B cell (primary cell): ENCODE data around the gene ARHGAP15. TPM values are rescaled to one million over a fixed set of nuclear protein-coding genes. Genes with fewer than 3 reads are reported as not detected.
A peak's percentile ranks its signal among the peaks of the same experiment; 100 is the strongest.

Experiments
- ATAC-seq: fragments of 200-7000 bp; cut with Tn5 transposase; one replicate; pipeline ENCODE4 v1.10.0; 2021; ENCODE audit warnings: low read depth, mild to moderate bottlenecking, moderate number of reproducible peaks, moderate library complexity
- CTCF ChIA-PET: fragments of 350-600 bp; sonication (Branson Sonifier 250); formaldehyde crosslinking; loops from one replicate; lab custom pipeline; 2021; ENCODE audit warnings: antibody characterized with exemption, inconsistent platforms; lab: Charles Lee
- POLR2A ChIA-PET: fragments of 350-600 bp; sonication (Branson Sonifier 250); formaldehyde crosslinking; loops from one replicate; lab custom pipeline; 2021; ENCODE audit warnings: antibody characterized with exemption; lab: Charles Lee
- DNase-seq: peaks from one replicate; pipeline ENCODE4 v3.0.0; 2013
- H2AFZ ChIP-seq: 2 replicates; pipeline ENCODE4 v1.6.1; 2012; ENCODE audit warnings: mild to moderate bottlenecking, low read depth, low read length; ENCODE audit not compliant: insufficient read depth, poor library complexity, severe bottlenecking
- H3K27ac ChIP-seq, 2 donors: 1 replicate in 1 of 2; 2 replicates in 1 of 2; pipeline ENCODE4 v1.5.1; 2012 to 2013; ENCODE audit warnings: low read length in 2 of 2, mild to moderate bottlenecking in 2 of 2, moderate library complexity in 1 of 2
- H3K27me3 ChIP-seq, 4 experiments: fragments of 200-600 bp in 1 of 4; sonication (generic) in 1 of 4; replicated peaks in 1 of 4; 1 replicate in 2 of 4; 2 replicates in 2 of 4; pipeline versions ENCODE4 v1.6.1 to v1.7.0; 2013 to 2016; ENCODE audit warnings: low read length in 3 of 4, mild to moderate bottlenecking in 2 of 4, mixed read lengths in 1 of 4, moderate library complexity in 1 of 4; ENCODE audit not compliant: insufficient read depth in 4 of 4, control insufficient read depth in 3 of 4; ENCODE audit errors: control extremely low read depth in 1 of 4
- H3K36me3 ChIP-seq, 2 experiments: replicated peaks in 1 of 2; 1 replicate in 1 of 2; 2 replicates in 1 of 2; pipeline versions ENCODE4 v1.6.1 to v1.7.1; 2013; ENCODE audit warnings: low read length in 1 of 2; ENCODE audit not compliant: insufficient read depth in 2 of 2, control insufficient read depth in 1 of 2; ENCODE audit errors: control extremely low read depth in 1 of 2, extremely low read depth in 1 of 2
- H3K4me1 ChIP-seq, 2 donors: fragments of 200-600 bp in 1 of 2; sonication (generic) in 1 of 2; 1 replicate in 1 of 2; 2 replicates in 1 of 2; pipeline versions ENCODE4 v1.5.1 to v1.6.1; 2013 to 2017; ENCODE audit warnings: low read length in 2 of 2; ENCODE audit not compliant: control insufficient read depth in 2 of 2, insufficient read depth in 2 of 2
- H3K4me2 ChIP-seq: replicated peaks from 2 replicates; pipeline ENCODE3; 2012; ENCODE audit warnings: mild to moderate bottlenecking, low read depth, low read length; ENCODE audit not compliant: poor library complexity, severe bottlenecking
- H3K4me3 ChIP-seq, 5 experiments: fragments of 200-600 bp in 1 of 5; sonication (generic) in 1 of 5; 1 replicate in 3 of 5; 2 replicates in 2 of 5; pipeline versions ENCODE4 v1.5.1 to v1.7.0; 2011 to 2016; ENCODE audit warnings: low read length in 4 of 5, mild to moderate bottlenecking in 4 of 5, low read depth in 2 of 5, control low read depth in 1 of 5, moderate library complexity in 1 of 5; ENCODE audit not compliant: insufficient read depth in 1 of 5; ENCODE audit errors: control extremely low read depth in 1 of 5, extremely low read depth in 1 of 5
- H3K79me2 ChIP-seq: fragments of 200-600 bp; sonication (generic); one replicate; pipeline ENCODE4 v1.6.0; 2016; ENCODE audit warnings: low read length; ENCODE audit not compliant: control insufficient read depth, insufficient read depth
- H3K9ac ChIP-seq: fragments of 200-600 bp; sonication (generic); 2 replicates; pipeline ENCODE4 v1.6.1; 2017; ENCODE audit warnings: mild to moderate bottlenecking, low read length, moderate library complexity
- H3K9me3 ChIP-seq, 3 donors: one replicate each; pipeline versions ENCODE4 v1.6.1 to v1.7.1; 2013; ENCODE audit warnings: low read length in 2 of 3; ENCODE audit not compliant: control insufficient read depth in 2 of 3, insufficient read depth in 1 of 3; ENCODE audit errors: control extremely low read depth in 1 of 3
- H4K20me1 ChIP-seq: 2 replicates; pipeline ENCODE4 v1.6.0; 2012; ENCODE audit warnings: mild to moderate bottlenecking, low read length; ENCODE audit not compliant: insufficient read depth, control insufficient read depth, poor library complexity, severe bottlenecking
- H3K27ac Mint-ChIP-seq: one replicate; pipeline ENCODE4 v1.8.0; 2021; ENCODE audit warnings: mixed read lengths
- H3K27me3 Mint-ChIP-seq: one replicate; pipeline ENCODE4 v1.8.0; 2021; ENCODE audit warnings: mixed read lengths
- H3K4me1 Mint-ChIP-seq: one replicate; pipeline ENCODE4 v1.8.0; 2021; ENCODE audit warnings: mixed read lengths
- H3K4me3 Mint-ChIP-seq: one replicate; pipeline ENCODE4 v1.8.0; 2021; ENCODE audit warnings: mixed read lengths
- H3K9me3 Mint-ChIP-seq: one replicate; pipeline ENCODE4 v1.8.0; 2022; ENCODE audit warnings: mixed read lengths; ENCODE audit not compliant: insufficient read depth
- CTCF ChIP-seq: fragments of 200-600 bp; IDR thresholded peaks from one replicate; pipeline ENCODE4 v1.8.0; 2022; ENCODE audit warnings: antibody characterized with exemption, mild to moderate bottlenecking
- EZH2 ChIP-seq: IDR thresholded peaks from 2 replicates; pipeline ENCODE4 v1.6.1; 2012; ENCODE audit warnings: borderline replicate concordance, low read depth, mild to moderate bottlenecking, moderate library complexity, low read length; ENCODE audit not compliant: insufficient read depth, poor library complexity, severe bottlenecking
- WGBS: methylation state at CpG from one replicate; pipeline ENCODE4 v1.1.5; 2013; ENCODE audit warnings: missing lambda C conversion rate; ENCODE audit not compliant: insufficient coverage; 5-methylcytosine and 5-hydroxymethylcytosine counted together
- intact Hi-C: fragments of 100-400 bp; cut with micrococcal nuclease; formaldehyde crosslinking; loops from one replicate; pipeline ENCODE4 v1.10.0; 2022
- polyA plus RNA-seq: library from polyadenylated mRNA; depleted of rRNA; stranded (reverse); fragments of >200 nt; gene quantifications from 2 replicates; pipeline ENCODE4 v1.2.3, GENCODE V29; 2012
- total RNA-seq, 2 donors: library from RNA; stranded (reverse); fragments of 120-200 nt in 1 of 2; gene quantifications; 1 replicate in 1 of 2; 2 replicates in 1 of 2; pipeline versions ENCODE4 v1.2.3 to v1.2.4, GENCODE V29; 2013 to 2022

Gene ARHGAP15
- total and polyA plus RNA-seq, 2 donors (not counting 1 experiment from before 2014, with no cell fraction given) = 58.6 to 187 TPM

- H4K20me1 ChIP-seq = no peaks in the 10 kb centered on the region
- H2AFZ ChIP-seq = no peak overlapping the region
- no peaks in the 10 kb centered on the region for H3K9me3 ChIP-seq
- ChIA-PET CTCF (no interaction called here), POLR2A (no interaction called here)
- 100% methylated on average over 1 of the region's 1 CpG for WGBS
- Mint-ChIP-seq H3K4me3 (no peak overlapping the region), H3K9me3 (no peaks in the 10 kb centered on the region), H3K4me1 (peaks cover 24% of the 10 kb centered on the region), H3K27me3 (no peaks in the 10 kb centered on the region), H3K27ac (peak overlapping the region; percentile 6)
- no peak overlapping the region for H3K4me2 ChIP-seq
- ATAC-seq (no peak), DNase-seq (no peak)
- intact Hi-C loops = no loop called here
- H3K36me3 ChIP-seq = peaks cover 4 to 31% of the 10 kb centered on the region in 2 experiments
- no peaks in the 10 kb centered on the region for H3K4me1 ChIP-seq
- no peak overlapping the region for H3K4me3 ChIP-seq
- H3K79me2 ChIP-seq = no peaks in the 10 kb centered on the region
- H3K9ac ChIP-seq = no peak overlapping the region
- H3K27ac ChIP-seq = no peak overlapping the region
- H3K27me3 ChIP-seq = no peaks in the 10 kb centered on the region
- TF ChIP-seq CTCF = no peak
- no peak for TF ChIP-seq EZH2
These were observed 400.0 kb downstream of the ARHGAP15 start for GRCh38 chr2:143529118-143529720.

DNA sequence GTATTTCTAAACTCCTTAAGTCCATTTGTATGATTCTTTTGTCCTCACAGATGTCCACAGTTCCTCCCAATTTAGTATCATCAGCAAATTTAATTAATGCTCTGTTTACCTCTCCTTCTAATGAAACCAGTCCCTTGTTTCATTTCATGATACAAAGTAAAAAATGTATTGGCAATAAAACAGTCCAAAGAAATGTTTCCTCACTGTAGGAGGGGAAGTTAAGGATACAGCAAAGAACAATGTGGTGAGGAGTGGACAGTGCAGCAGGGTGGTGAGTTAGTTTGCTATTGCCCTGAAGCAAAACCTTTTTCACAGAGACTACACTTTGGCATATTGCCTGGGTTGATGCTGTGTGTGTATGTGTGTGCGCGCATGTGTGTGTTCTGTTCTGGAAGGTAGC is 401.5 kb downstream of the ARHGAP15 start:
- Mint-ChIP-seq H3K27me3 (no peaks in the 10 kb centered on the region), H3K4me1 (peaks cover 13% of the 10 kb centered on the region), H3K9me3 (no peaks in the 10 kb centered on the region), H3K27ac (no peak overlapping the region), H3K4me3 (no peak overlapping the region)
- Histone ChIP-seq H3K4me1 (no peaks in the 10 kb centered on the region), H3K9me3 (peaks cover 0 to 3% (median 0%) of the 10 kb centered on the region in 3 donors), H3K27ac (no peak overlapping the region), H3K4me3 (no peak overlapping the region), H3K9ac (no peak overlapping the region), H3K4me2 (no peak overlapping the region), H3K27me3 (no peaks in the 10 kb centered on the region), H3K36me3 (peaks cover 3 to 42% of the 10 kb centered on the region in 2 experiments), H2AFZ (no peak overlapping the region), H4K20me1 (no peaks in the 10 kb centered on the region), H3K79me2 (no peaks in the 10 kb centered on the region)
- no peak for TF ChIP-seq CTCF
- TF ChIP-seq EZH2 = no peak
- CTCF ChIA-PET = no interaction called here
- POLR2A ChIA-PET = no interaction called here
- WGBS = no CpG with 5 or more reads among the region's 2 CpGs
- intact Hi-C loops = no loop called here
- DNase-seq (no peak), ATAC-seq (no peak)
